GM18517 (cell line): Measurements from ENCODE around the gene VSX1.

Source experiments
- ATAC-seq: cut with Tn5 transposase; IDR thresholded peaks from one replicate; pipeline ENCODE4 v1.9.1; 2021; ENCODE audit warnings: mild to moderate bottlenecking, moderate library complexity; ENCODE audit not compliant: unreplicated experiment

The VSX1 gene

DNA sequence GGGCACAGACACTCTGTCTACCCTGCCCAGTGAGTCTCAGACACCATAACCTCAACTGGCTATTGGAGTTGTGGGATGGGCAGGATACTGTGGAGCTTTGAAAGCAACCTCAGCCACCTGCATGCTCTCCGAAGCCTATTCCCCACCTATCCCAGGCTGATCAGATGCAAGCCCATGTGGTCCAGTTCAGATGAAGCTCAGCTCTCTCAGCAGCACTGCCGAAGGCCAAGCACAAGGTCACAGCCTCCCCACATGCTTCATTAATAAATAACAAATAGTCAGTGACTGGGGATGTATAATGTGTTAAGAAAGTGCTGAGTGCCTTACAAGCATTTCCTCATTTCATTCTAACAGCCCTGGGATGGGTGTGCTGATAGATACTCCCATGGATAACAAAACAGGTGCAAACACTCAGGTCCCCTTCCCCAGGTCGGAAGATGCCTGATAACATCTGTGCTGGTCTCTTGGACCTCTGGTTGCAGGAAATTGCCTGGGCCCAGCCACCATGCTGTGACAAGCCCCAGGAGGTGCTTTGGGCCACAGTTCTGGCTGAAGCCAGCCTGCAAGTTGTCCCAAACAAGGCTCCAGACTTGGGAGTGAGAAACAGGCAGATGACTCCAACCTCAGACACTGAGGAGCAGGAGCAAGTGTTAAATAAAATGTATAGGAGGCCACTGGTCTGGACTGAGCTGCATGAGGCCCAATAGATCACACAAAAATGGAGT lies 27.7 kb downstream of the VSX1 start:
- no peak for ATAC-seq

DNA sequence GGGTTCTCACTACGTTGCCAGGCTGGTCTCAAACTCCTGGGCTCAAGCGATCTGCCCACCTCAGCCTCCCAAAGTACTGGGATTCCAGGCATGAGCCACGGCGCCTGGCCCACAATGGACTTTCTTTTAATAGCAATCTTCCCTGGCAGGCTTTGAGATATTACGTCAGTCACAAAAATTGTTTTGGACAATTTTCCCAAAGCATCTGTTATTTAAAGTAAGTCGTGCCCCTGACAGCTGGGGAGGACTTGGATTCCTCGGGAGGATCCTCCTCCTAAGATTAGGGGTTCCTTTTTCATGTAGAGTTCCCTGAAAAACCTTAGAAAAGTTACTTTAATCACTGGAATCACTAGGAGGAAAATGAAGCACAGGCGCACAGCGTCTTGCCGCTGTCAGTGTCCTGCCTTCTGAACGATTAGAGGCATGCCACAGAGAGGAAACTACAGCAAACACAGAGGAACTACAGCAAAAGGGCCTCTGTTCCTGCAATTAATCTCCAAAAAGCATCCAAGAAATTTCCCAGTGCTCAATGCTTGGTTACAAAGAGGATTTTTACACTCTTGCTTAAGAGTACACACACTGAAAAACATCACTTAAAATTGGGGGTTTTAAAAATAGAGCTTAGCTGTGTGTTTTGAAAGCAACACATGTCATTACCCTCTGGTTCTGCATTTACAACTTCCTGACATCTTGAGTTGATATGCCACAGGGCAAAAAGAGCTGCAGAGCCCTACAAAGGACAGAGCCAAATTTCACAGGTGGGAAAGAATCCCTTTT lies 28.5 kb downstream of the VSX1 start:
- ATAC-seq, result no peak

GRCh38 chr20:25052255-25053194 lies 29.4 kb downstream of the VSX1 start:
- no peak for ATAC-seq

- no peak for ATAC-seq
These were observed 30.4 kb downstream of the VSX1 start for GRCh38 chr20:25051386-25052155.

GRCh38 chr20:25050501-25051350 lies 31.2 kb downstream of the VSX1 start:
- ATAC-seq, result no peak

DNA sequence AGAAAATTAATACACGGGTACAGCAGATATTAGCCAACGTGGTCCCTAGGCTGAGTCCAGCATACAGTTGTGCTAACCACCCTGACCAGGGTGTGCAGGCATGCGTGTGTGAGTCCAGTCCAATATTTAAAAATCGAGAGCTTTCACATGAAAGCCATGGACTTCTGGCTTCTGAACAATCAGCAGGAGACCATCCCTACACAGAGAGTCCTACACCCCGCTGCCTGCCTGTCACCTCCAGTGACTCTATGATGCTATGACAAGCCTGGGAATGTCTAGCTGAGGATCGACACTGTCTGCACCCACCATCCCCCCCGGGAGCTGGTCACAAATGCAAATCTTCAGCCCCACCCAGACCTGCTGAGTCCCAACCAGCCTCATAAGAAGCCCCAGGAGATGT lies 31.9 kb downstream of the VSX1 start:
- ATAC-seq, result no peak

GRCh38 chr20:25049261-25050060 lies 32.5 kb downstream of the VSX1 start:
- no peak for ATAC-seq

DNA sequence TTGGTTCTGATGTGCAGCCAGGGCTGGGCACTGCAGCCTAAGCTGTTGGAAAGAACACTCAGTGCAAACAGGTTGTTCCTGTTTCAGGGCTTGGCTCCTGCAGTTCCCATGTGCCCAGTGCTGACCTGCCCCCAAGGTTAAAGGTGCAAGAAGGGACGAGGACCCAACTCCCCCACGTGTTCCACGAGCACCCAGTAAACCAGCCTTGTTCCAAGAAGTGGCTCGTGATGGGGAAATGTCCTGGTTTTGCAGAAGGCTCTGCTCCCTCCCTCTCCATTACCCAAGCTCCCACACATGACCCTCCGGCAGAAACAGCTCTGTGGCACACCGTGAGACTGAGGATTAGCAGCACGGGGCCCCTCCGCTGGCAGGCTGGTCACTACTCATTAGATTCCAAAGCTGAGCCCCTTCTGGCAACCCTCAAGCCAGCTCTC lies 33.4 kb downstream of the VSX1 start:
- no peak for ATAC-seq

DNA sequence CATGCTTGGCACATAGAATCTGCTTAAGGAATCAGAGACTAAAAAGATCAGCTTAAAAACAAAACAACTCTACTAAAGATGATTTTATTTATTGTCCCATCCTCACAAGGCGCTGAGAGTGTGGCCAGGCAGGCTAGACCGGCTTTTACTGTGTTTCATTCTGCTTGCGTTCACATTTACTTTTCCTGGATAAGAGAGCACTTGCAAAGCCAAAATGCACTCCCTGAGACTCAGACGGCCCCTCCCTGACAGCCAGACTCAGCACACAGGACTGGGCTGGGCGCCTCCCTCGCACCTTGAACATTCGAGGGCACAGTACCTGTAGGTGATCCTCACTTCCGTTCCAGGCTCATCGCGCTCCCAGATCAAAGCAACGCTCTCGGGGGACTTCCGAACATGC lies 34.2 kb downstream of the VSX1 start:
- ATAC-seq, result no peak

DNA sequence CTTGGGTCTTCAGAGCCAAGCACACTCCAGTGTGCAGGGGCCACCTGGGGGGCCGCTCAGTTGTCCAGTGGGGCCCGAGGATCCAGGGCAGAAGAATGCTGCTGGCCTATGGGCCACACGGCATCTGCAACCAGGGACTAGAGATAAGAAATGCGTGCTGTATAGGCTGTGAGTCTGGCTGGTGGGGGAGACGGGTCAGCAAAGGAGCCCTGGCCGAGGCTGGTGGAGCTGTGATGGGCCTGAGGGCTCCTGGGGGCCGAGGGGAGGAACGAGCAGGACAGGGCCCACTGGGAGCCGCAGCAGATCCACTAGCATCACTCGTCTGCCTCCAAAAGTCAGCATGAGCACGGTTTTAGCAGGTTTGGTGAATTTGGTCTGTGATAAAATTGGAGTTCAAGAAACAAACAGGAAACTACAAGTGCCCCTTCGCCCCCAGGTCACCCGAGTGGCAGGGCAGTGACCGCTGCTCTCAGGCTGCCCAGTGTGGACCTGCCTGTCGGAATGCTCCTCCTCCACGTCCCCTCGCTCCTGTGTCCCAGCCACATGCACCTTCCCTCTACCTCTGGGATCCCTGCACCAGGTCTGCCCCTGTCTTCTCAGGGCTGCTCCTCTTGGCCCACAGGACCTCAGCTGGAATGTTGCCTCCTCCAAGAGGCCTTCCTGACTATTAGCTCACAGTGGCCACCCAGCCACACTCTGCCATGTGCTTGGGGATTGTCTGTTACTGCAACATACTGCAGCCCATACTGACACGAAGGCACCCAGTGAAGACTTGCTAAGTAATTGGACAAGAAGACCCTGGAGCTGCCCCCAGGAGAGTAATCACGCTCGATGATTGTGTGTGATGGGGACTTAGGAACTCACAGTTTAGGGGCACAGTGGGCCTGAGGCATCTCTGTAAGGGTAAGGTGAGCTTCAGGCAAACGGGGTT lies 34.9 kb downstream of the VSX1 start:
- ATAC-seq, result no peak

- ATAC-seq, result no peak
These were observed 35.7 kb downstream of the VSX1 start for GRCh38 chr20:25046181-25046641.

DNA sequence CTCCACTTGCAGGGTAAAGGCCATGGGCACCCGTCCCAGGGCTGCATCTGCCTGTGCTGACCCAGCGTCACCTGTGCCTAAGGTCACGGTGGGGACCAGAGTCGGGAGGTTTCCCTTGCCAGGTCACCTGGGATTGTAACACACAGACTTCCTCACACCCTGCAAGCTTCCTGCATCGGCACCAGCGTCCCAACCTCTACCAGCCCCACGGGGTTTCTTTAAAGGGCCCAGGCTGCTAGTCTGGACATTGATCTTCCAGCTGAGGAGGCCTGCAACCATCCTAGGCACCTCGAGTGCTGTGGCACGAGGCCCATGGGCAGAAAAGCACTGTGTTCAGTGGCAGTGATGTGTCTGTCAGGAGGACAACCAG lies 36.6 kb downstream of the VSX1 start:
- no peak for ATAC-seq

- no peak for ATAC-seq
These were observed 37.1 kb downstream of the VSX1 start for GRCh38 chr20:25044660-25045342.

- no peak for ATAC-seq
These were observed 37.7 kb downstream of the VSX1 start for GRCh38 chr20:25044261-25044560.

GRCh38 chr20:25043499-25044260 lies 38.3 kb downstream of the VSX1 start:
- no peak for ATAC-seq
